HG02588 (cell line): ENCODE measurements around the gene EIF2B5.
"Not testable (repeated sequence)": the region's sequence is repeated elsewhere in the genome, so short reads cannot be mapped to it uniquely, and the experiment has no call there.

Source experiments
- ATAC-seq: cut with Tn5 transposase; IDR thresholded peaks from one replicate; pipeline ENCODE4 v1.9.1; 2021; ENCODE audit warnings: mild to moderate bottlenecking, moderate library complexity; ENCODE audit not compliant: unreplicated experiment

The EIF2B5 gene

DNA sequence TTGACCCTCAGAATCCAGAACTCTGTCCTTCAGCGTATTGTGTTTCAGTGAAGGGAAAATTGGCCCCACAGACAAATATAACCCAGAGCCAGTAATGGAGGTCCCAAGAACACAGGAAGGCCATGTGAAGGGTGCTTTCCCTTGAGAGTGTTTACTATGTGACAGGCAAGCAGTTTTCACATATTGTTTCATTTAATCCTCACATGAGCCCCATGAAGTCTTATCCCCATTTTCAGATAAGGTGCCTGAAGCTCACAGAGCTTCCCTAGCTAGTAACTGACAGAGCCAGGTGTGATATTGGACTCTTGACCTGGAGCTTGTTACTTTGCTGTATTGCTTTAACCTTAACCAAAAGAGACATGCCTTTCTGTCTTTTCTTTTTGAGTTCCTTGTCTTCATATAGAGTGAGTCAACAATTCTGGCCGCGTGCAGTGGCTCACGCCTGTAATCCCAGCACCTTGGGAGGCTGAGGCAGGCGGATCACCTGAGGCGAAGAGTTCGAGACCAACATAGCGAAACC lies 10.7 kb downstream of the EIF2B5 start:
- ATAC-seq, result no peak

- ATAC-seq, result no peak
Observed at GRCh38 chr3:184148076-184148475, 12.9 kb downstream of the EIF2B5 start.

GRCh38 chr3:184149123-184149522 lies 14.0 kb downstream of the EIF2B5 start:
- ATAC-seq, result no peak

- not testable (repeated sequence) for ATAC-seq
Observed at GRCh38 chr3:184149770-184150169, 14.6 kb downstream of the EIF2B5 start.

DNA sequence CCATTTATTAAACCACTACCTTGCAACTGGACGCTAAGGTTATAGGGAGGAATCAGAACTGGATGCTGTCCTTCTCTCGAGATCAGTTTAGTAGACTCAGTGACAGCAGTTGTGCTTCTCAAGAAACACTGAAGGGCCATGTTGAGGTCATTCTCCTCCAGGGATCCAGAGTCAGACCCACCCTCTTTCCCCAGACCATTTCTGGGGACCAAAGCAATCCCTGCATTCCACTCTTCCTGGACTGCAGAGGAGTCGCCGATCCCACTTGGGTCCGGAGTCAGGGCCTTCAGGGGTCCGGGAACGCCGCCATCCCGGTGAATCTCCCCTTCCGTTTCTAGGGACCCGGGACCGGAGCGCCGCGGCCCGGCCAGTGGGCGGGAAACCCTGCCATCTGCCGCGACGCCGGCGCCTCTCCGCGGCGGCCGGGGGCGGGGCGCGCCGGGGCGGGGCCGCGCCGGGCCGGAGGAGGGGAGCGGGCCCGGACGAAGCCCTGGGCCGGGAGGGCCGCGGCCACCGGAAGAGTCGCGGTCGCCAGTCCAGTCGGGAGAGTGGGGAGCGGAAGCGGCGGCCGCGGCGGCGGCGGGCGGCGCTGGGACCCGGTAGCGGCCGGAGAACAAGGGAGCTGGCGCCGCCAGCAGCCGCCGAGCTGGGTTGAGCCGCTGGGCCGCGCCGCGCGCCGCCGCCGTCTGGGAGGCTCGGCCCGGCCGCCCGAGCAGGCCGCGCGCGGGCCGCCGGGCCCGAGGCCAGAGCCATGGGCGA lies 19.9 kb downstream of the EIF2B5 start, which contains the start of gene DVL3:
Gene DVL3, plus strand, starts transcription at position 493 of the 759 bp plus-strand sequence. Its CDS starts 259 bp downstream, at position 752.
- peak; percentile 85 for ATAC-seq

DNA sequence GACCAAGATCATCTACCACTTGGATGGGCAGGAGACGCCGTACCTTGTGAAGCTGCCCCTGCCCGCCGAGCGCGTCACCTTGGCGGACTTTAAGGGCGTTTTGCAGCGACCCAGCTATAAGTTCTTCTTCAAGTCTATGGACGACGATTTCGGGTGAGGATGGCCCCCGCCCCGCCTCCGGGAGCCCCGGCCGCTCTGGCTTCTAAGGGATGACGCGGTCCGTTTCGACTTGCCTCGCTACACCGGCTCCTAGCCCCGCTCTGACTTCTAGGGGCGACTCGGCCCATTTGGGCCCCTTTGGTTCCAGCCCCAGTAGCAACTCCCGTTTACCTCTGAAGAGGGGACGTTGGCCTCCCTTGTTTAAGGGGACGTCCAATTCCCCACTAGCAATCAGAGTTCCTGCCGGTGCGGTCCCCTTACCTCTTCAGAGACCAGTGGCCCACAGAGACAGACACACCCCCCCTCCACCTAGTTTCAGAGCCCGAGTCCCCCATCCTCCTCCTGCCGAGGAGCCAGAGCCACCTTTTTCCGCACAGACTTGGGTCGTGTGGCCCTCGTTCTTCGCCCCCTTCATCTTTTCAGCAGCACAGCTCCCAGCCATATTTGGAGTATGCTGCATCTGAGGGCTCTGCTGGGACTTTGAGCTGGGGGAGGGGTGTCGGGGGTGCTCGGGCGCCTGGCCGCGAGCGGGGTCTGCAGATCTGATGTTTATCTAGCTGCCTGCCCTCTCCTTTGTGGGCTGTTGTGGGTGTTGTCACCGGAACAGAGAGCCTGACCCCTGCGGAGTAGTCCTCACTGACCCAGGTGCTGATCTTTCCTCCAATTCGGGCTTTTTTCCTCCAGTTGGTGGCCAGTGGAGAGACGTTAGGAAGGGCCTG lies 20.7 kb downstream of the EIF2B5 start:
- ATAC-seq, result peak; percentile 28

DNA sequence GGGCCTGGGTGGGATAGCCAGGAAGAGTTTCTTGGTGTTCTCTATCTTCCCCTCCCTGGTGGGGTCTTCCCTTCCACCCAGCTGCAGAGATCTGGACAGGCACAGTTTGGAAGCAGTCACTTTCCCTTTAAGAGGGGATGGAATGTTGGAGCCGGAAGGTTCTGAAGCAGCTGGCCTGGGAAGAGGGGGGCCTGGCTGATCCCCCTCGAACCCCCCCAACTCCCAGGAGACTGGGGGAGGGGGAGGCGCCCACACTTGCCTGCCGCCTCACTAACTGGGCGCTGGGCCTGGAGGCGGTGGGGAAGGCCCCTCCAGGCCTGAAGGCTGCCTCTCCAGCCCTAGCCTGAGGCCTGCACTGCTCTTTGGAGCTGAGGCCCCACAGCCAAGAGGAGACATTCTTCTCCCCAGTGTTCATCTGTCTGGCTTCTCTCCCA lies 21.4 kb downstream of the EIF2B5 start:
- no peak for ATAC-seq

DNA sequence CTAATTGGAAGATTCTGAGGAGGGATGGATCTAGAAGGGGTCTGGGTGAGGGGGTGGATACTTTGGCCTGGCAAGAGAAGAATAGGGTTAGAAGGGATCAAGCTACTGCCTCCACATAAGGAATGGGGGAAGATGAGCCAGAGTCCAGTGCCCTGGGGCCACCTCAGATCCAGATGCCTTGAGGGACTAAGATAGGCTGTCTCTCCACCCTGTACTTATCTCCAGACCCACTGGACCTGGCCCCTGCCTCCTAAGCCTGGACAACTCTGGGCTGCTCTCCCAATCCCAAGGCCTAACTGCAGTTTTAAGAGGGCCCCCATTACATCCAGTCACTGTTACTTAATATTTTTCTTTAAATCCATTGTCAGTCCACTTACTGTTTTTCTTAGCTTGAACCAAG lies 22.0 kb downstream of the EIF2B5 start:
- ATAC-seq, result no peak

GRCh38 chr3:184158404-184158803 lies 23.2 kb downstream of the EIF2B5 start:
- no peak for ATAC-seq

- no peak for ATAC-seq
Observed at GRCh38 chr3:184160456-184160855, 25.3 kb downstream of the EIF2B5 start.

DNA sequence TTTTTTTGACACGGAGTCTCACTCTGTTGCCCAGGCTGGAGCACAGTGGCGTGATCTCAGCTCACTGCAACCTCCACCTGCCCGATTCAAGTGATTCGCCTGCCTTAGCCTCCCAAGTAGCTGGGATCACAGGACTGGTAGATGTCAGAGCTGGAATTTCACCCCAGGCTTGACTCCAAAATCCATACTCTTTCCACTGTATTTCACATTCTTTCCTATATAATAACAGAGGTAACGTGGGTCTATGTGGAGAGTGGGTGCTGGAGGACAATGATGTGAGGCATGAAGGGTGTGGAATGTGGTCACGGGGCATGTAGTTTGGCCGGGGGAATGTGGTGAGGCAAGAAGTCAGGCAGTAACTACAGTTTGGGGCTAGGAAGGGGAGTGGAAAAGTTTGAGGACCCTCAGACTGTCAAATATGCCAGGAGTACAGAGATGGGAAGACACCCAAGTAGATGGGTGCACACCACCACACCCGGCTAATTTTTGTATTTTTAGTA lies 27.5 kb downstream of the EIF2B5 start:
- not testable (repeated sequence) for ATAC-seq

GRCh38 chr3:184164648-184165330 lies 29.6 kb downstream of the EIF2B5 start:
- ATAC-seq, result no peak

- no peak for ATAC-seq
Observed at GRCh38 chr3:184165543-184165942, 30.4 kb downstream of the EIF2B5 start.

DNA sequence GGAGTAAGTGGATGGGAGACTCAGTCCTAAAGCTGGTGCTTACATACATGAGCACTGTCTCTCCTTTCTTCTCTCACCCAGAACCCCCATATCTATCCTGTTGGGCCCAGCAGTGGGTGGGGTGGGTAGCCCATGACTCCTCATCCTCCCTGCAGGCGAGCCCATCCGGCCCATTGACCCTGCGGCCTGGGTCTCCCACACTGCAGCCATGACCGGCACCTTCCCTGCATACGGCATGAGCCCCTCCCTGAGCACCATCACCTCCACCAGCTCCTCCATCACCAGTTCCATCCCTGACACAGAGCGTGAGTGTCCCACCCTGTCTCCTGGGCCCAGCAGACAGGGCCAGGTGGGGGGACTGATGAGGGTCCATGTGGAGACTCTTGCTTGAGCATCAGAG lies 31.5 kb downstream of the EIF2B5 start:
- ATAC-seq, result no peak

- no peak for ATAC-seq
Observed at GRCh38 chr3:184167786-184168185, 32.6 kb downstream of the EIF2B5 start.

- ATAC-seq, result no peak
Observed at GRCh38 chr3:184168363-184169120, 33.4 kb downstream of the EIF2B5 start.

DNA sequence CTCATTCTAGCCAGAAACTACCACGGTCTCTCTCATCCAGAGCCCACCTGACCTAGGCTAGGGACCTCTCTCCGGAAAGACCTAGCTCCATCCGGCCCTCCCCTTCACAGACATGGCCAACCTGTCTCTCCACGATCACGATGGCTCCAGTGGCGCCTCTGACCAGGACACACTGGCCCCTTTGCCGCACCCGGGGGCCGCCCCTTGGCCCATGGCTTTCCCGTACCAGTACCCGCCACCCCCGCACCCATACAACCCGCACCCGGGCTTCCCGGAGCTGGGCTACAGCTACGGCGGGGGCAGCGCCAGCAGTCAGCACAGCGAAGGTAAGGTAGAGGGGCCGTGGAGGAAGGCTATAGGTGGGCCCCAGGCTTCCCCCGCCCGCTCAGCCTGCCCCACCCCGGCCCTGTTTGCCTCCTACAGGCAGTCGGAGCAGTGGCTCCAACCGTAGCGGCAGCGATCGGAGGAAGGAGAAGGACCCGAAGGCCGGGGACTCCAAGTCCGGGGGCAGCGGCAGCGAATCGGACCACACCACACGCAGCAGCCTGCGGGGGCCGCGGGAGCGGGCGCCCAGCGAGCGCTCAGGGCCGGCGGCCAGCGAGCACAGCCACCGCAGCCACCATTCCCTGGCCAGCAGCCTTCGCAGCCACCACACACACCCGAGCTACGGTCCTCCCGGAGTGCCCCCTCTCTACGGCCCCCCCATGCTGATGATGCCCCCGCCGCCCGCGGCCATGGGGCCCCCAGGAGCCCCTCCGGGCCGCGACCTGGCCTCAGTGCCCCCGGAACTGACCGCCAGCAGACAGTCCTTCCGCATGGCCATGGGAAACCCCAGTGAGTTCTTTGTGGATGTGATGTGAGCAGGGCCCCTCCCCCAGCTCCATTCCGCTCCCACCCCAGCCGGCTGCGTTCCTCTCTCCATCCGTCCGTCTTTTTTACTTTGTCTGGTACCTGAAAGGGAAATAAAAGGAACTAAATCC lies 35.0 kb downstream of the EIF2B5 start:
- no peak for ATAC-seq

- ATAC-seq, result no peak
Observed at GRCh38 chr3:184171562-184171961, 36.4 kb downstream of the EIF2B5 start.
